CD14-positive monocyte (primary cell): ENCODE data around the gene DCLRE1C. TPM values are rescaled to one million over a fixed set of nuclear protein-coding genes. Genes with fewer than 3 reads are reported as not detected.

ENCODE experiments used
- DNase-seq, 3 donors: peaks; one replicate each; pipeline ENCODE4 v3.0.0-alpha.2; 2011 to 2022
- H2AFZ ChIP-seq: 2 replicates; pipeline ENCODE4 v1.6.0; 2012; ENCODE audit warnings: mild to moderate bottlenecking, low read depth, low read length, inconsistent platforms; ENCODE audit not compliant: insufficient read depth, poor library complexity, severe bottlenecking
- H3K27ac ChIP-seq, 2 donors: 1 replicate in 1 of 2; 2 replicates in 1 of 2; pipeline ENCODE4 v1.5.1; 2012 to 2013; ENCODE audit warnings: low read length in 2 of 2, control low read depth in 1 of 2, inconsistent platforms in 1 of 2, low read depth in 1 of 2, mild to moderate bottlenecking in 1 of 2
- H3K27me3 ChIP-seq, 2 donors: one replicate each; pipeline versions ENCODE4 v1.6.0 to v1.6.1; 2011 to 2013; ENCODE audit warnings: low read length in 2 of 2; ENCODE audit not compliant: control insufficient read depth in 2 of 2, insufficient read depth in 2 of 2
- H3K36me3 ChIP-seq, 2 donors: replicated peaks in 1 of 2; 1 replicate in 1 of 2; 2 replicates in 1 of 2; pipeline versions ENCODE4 v1.5.1 to v1.6.1; 2012 to 2013; ENCODE audit warnings: low read length in 2 of 2, control low read depth in 1 of 2, inconsistent platforms in 1 of 2, mild to moderate bottlenecking in 1 of 2; ENCODE audit not compliant: insufficient read depth in 2 of 2, control insufficient read depth in 1 of 2
- H3K4me1 ChIP-seq, 2 donors: 1 replicate in 1 of 2; 2 replicates in 1 of 2; pipeline versions ENCODE4 v1.5.1 to v1.6.1; 2012 to 2013; ENCODE audit warnings: low read length in 2 of 2, control low read depth in 1 of 2, inconsistent platforms in 1 of 2, mild to moderate bottlenecking in 1 of 2, moderate library complexity in 1 of 2; ENCODE audit not compliant: insufficient read depth in 2 of 2, control insufficient read depth in 1 of 2
- H3K4me2 ChIP-seq: replicated peaks from 2 replicates; pipeline ENCODE3; 2012; ENCODE audit warnings: low read length, moderate library complexity, mild to moderate bottlenecking; ENCODE audit not compliant: poor library complexity, severe bottlenecking; ENCODE audit errors: extremely low read depth
- H3K4me3 ChIP-seq, 3 experiments: fragments of 200-600 bp in 1 of 3; sonication (generic) in 1 of 3; replicated peaks in 1 of 3; 1 replicate in 2 of 3; 2 replicates in 1 of 3; pipeline ENCODE4 v1.5.1; 2011 to 2013; ENCODE audit warnings: low read length in 3 of 3, mild to moderate bottlenecking in 3 of 3, control low read depth in 2 of 3, low read depth in 2 of 3, inconsistent platforms in 1 of 3, moderate library complexity in 1 of 3
- H3K79me2 ChIP-seq: 2 replicates; pipeline ENCODE4 v1.6.0; 2012; ENCODE audit warnings: mild to moderate bottlenecking, control low read depth, inconsistent platforms, low read length, moderate library complexity; ENCODE audit not compliant: insufficient read depth
- H3K9ac ChIP-seq: 2 replicates; pipeline ENCODE4 v1.6.0; 2017; ENCODE audit warnings: low read length, mild to moderate bottlenecking; ENCODE audit not compliant: insufficient read depth, poor library complexity, severe bottlenecking
- H3K9me3 ChIP-seq, 2 donors: replicated peaks in 1 of 2; 1 replicate in 1 of 2; 2 replicates in 1 of 2; pipeline versions ENCODE4 v1.5.1 to v1.6.1; 2012 to 2013; ENCODE audit warnings: low read length in 2 of 2, control low read depth in 1 of 2; ENCODE audit not compliant: control insufficient read depth in 1 of 2, insufficient read depth in 1 of 2
- H4K20me1 ChIP-seq: 2 replicates; pipeline ENCODE4 v1.6.0; 2012; ENCODE audit warnings: mild to moderate bottlenecking, low read length, control low read depth, moderate library complexity; ENCODE audit not compliant: insufficient read depth
- H3K27ac Mint-ChIP-seq, 7 donors: one replicate each; pipeline ENCODE4 v1.8.0; 2020; ENCODE audit warnings: mild to moderate bottlenecking in 7 of 7, mixed read lengths in 7 of 7, moderate library complexity in 6 of 7, inconsistent platforms in 2 of 7
- H3K27me3 Mint-ChIP-seq, 3 donors: one replicate each; pipeline ENCODE4 v1.8.0; 2021 to 2022; ENCODE audit warnings: low read depth in 3 of 3, mild to moderate bottlenecking in 3 of 3, mixed read lengths in 3 of 3, moderate library complexity in 3 of 3, inconsistent platforms in 1 of 3
- H3K36me3 Mint-ChIP-seq, 2 donors: one replicate each; pipeline ENCODE4 v1.8.0; 2020; ENCODE audit warnings: mixed read lengths in 2 of 2, inconsistent platforms in 1 of 2, mild to moderate bottlenecking in 1 of 2
- H3K4me1 Mint-ChIP-seq: one replicate; pipeline ENCODE4 v1.8.0; 2020; ENCODE audit warnings: mild to moderate bottlenecking, mixed read lengths
- H3K4me3 Mint-ChIP-seq, 2 donors: one replicate each; pipeline ENCODE4 v1.8.0; 2020; ENCODE audit warnings: mild to moderate bottlenecking in 2 of 2, mixed read lengths in 2 of 2, moderate library complexity in 1 of 2
- H3K9me3 Mint-ChIP-seq, 7 donors: one replicate each; pipeline ENCODE4 v1.8.0; 2020 to 2022; ENCODE audit warnings: mixed read lengths in 7 of 7, mild to moderate bottlenecking in 6 of 7, moderate library complexity in 6 of 7, inconsistent platforms in 2 of 7
- CTCF ChIP-seq: fragments of 200-600 bp; IDR thresholded peaks from one replicate; pipeline ENCODE4 v1.8.0; 2022; ENCODE audit warnings: antibody characterized with exemption, mild to moderate bottlenecking
- WGBS: methylation state at CpG from one replicate; pipeline ENCODE4 v1.1.5; 2013; ENCODE audit warnings: missing lambda C conversion rate; ENCODE audit not compliant: insufficient coverage; 5-methylcytosine and 5-hydroxymethylcytosine counted together
- intact Hi-C, 2 donors: fragments of 100-400 bp; cut with micrococcal nuclease; formaldehyde crosslinking; loops; one replicate each; pipeline versions ENCODE4 v1.15.0 to v1.15.1; 2023
- polyA plus RNA-seq, 3 donors: library from polyadenylated mRNA; depleted of rRNA in 1 of 3; unstranded in 2 of 3; stranded (reverse) in 1 of 3; fragments of 300-500 nt in 2 of 3; fragments of >200 nt in 1 of 3; fragmentation: Illumina TruSeq in 2 of 3; gene quantifications; 1 replicate in 2 of 3; 2 replicates in 1 of 3; pipeline ENCODE4 v1.2.3, GENCODE V29; 2012 to 2021

Gene DCLRE1C
- polyA plus RNA-seq, 3 donors, result 8.9 to 17.6 (median 10.9) TPM

GRCh38 chr10:14959221-14960057, 5.5 kb upstream of the DCLRE1C start, which contains the start of gene MEIG1:
TSS of gene MEIG1 (plus strand) at chr10:14959388. CDS start at chr10:14966469, 7,081 bp downstream.
- no peaks in the 10 kb centered on the region for H3K36me3 Mint-ChIP-seq

More at GRCh38 chr10:14959221-14960057, 5.5 kb upstream of the DCLRE1C start, which contains the start of gene MEIG1:
- Mint-ChIP-seq H3K4me3 (peak within 1 kb of the TSS; percentile 97 to 98), H3K27me3 (peaks cover 0 to 3% (median 0%) of the 10 kb centered on the region in 3 donors), H3K27ac (peak within 1 kb of the TSS; percentile 95 to 99 (median 98)), H3K9me3 (no peaks in the 10 kb centered on the region), H3K4me1 (peaks cover 17% of the 10 kb centered on the region)
- Histone ChIP-seq H3K27me3 (no peaks in the 10 kb centered on the region), H3K36me3 (no peaks in the 10 kb centered on the region), H3K4me1 (peaks cover 20 to 37% of the 10 kb centered on the region in 2 donors), H3K9me3 (no peaks in the 10 kb centered on the region), H3K4me2 (peak within 1 kb of the TSS; percentile 94), H4K20me1 (no peaks in the 10 kb centered on the region), H2AFZ (peak within 1 kb of the TSS; percentile 98), H3K27ac (peak within 1 kb of the TSS; percentile 81 to 88), H3K4me3 (peak within 1 kb of the TSS; percentile 61 to 99 (median 73)), H3K79me2 (peaks cover 5% of the 10 kb centered on the region), H3K9ac (peak within 1 kb of the TSS; percentile 74)
- WGBS, result under 1% methylated on average over 54 of the region's 60 CpGs
- TF ChIP-seq CTCF, result no peak
- intact Hi-C loops, result loop anchor here in 1 of 2 donors (10.0 kb wide), 1 partner anchor 125 kb away; the partner anchor contains the start of genes CDNF, HSPA14 and MSANTD7
- peak; percentile 70 to 77 (median 71) for DNase-seq
